Umbilical cord (tissue), 2 donors: ENCODE data around the gene TRIM72. TPM values are rescaled to one million over a fixed set of nuclear protein-coding genes. Genes with fewer than 3 reads are reported as not detected.
"Not testable (repeated sequence)": the region's sequence is repeated elsewhere in the genome, so short reads cannot be mapped to it uniquely, and the experiment has no call there.

Experiments used
- DNase-seq: peaks from one replicate; pipeline ENCODE4 v3.0.0-alpha.2; 2015; ENCODE audit warnings: low spot score
- total RNA-seq: library from RNA; depleted of rRNA; stranded (reverse); fragments of >200 nt; gene quantifications from one replicate; pipeline ENCODE4 v1.2.3, GENCODE V29; 2014; ENCODE audit warnings: low replicate concordance; ENCODE audit not compliant: insufficient read depth

TRIM72 gene
- total RNA-seq, 1 donor from 2014 or later: 0.72 TPM

GRCh38 chr16:31190818-31191444 is 23.0 kb upstream of the TRIM72 start:
- DNase-seq: no peak

DNA sequence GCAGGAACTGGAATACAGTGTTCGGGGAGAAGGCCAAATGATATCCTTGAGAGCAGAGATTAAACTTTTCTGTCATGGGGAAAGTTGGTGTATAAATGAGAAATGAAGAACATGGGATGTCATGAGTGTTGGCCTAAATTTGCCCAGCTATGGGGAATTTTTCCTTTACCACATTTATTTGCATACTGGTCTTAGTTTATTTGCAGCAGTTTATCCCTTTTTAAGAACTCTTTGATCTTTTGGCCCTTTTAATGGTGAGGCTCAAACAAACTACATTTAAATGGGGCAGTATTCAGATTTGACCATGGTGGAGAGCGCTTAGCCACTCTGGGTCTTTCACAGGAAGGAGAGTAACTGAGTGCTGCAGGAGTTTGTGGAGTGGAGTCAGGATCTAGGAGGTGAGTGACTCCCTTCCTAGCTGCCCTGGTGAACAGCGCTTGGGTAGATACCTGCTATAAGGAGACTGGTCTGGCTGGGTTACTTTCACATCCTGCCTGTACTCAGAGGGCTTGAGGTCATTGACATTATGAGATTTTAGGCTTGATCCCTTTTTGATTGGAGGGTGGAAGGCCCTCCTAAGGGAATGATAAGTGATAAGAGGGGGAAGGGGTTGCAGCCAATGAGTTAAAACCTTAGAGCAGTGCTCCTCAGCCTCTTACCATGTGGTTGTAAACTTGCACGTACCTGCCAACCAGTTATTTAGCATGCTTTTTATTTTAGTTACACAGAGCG is 22.1 kb upstream of the TRIM72 start:
- DNase-seq: no peak

DNA sequence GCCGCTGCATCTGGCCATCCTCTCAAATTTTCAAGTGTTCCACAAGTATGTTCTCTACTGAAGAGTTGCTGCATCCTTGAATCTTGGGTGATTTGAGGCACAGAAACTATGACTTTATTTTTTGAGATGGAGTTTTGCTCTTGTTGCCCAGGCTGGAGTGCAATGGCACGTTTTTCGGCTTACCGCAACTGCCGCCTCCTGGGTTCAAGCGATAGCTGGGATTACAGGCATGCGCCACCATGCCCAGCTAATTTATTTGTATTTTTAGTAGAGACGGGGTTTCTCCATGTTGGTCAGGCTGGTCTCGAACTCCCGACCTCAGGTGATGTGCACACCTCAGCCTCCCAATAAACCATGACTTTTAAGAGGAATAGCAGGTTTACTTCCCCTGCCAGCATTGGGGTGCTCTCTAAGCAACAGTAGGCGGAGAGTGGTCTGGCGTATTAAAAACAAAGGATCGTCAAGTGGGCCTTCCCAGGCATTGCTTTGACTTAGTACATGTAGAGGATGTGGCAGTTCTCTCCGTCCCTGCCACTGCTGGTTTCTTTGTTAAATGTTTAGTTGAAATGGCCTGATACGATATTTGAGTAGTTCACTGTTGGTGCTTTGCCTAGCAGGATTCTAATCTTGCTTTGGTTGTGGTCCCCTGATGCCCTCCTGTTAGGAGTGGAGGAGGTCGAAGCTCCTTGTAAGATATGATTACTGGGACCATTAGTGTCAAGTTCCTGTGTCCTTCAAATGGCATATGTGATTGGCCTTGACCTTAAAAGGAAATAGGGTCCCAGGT is 20.9 kb upstream of the TRIM72 start:
- no peak for DNase-seq

- DNase-seq: no peak
Observed at GRCh38 chr16:31193874-31194273, 20.0 kb upstream of the TRIM72 start.

DNA sequence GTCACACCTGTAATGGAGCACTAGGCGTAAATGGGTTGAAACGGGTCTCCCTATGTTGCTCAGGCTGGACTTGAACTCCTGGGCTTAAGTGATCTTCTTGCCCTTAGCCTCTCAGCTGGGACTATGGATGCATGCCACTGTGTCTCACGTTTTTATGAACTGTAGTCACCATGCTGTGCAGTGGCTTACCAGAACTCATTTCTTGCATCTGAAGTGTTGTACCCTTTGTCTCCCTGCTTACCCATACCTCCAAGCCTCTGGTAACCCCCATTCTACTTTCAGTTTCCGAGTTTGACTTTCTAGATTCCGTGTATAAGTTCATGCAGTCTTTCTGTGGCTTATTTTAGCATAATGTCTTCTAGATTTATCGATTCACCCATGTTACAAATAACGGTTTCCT is 19.0 kb upstream of the TRIM72 start:
- no peak for DNase-seq

- DNase-seq: not testable (repeated sequence)
Observed at GRCh38 chr16:31195861-31196260, 18.1 kb upstream of the TRIM72 start.

- no peak for DNase-seq
Observed at GRCh38 chr16:31196324-31197088, 17.4 kb upstream of the TRIM72 start.

DNA sequence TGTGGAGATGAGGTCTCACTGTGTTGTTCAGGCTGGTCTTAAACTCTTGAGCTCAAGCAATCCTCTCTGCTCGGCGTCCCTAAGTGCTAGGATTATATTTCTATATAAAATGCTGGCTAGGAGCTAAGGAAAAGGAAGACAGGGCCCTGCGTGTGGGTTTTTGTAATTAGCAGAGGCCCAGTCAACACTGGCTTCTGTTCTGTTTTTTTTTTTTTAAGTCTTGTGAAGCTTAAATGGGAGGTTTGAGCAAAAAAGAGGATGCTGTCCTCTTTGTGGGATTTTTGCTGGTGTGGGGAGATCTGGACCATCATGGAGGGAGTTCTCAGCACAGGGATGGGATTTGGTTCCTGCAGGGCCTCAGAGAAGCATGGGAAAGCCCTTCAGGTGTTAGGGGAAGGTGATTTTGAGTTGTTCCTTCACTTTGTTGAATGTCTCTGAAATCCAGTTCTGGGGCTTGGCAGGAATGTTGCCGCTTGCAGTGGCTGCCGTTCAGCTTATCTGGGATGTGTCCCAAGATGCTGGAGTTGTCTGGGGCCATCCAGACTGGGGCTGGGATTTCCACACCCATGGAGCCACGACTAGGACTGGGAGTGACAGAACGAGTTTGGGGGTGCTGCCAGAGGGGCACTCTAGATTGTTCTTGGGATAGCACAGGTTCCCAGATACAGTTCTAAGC is 15.6 kb upstream of the TRIM72 start:
- no peak for DNase-seq

DNA sequence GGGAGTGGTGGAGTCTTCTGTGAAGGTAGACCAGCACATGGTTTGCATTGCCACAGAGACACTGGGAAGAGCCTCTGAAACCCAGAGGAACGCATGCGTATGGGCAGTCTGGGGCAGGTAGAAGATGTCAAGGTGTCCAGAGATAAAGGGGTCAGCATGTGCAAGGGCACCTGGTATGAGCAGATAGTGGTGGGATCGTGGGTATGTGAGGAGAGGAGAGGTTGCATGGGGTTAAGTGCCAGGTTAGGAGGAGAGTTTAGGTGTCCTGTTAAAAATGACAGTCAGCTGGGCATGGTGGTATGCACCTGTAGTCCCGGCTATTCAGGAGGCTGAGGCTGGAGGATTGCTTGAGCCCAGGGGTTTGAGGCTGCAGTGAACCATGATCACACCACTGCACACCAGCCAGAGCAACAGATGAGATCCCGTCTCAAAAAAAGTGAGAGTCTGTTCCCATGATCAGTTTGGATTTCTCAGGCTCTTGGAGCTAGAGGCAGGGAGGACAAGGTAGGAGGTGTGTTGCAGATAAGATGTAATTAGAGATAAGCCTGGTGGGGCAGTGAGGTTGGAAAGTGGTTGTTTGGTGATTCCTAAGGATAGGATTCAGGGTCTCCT is 14.4 kb upstream of the TRIM72 start:
- no peak for DNase-seq

- DNase-seq: not testable (repeated sequence)
Observed at GRCh38 chr16:31200111-31200510, 13.8 kb upstream of the TRIM72 start.

GRCh38 chr16:31200821-31201568 is 12.9 kb upstream of the TRIM72 start:
- no peak for DNase-seq

- DNase-seq: peak; percentile 47
Observed at GRCh38 chr16:31201582-31202413, 12.1 kb upstream of the TRIM72 start.

DNA sequence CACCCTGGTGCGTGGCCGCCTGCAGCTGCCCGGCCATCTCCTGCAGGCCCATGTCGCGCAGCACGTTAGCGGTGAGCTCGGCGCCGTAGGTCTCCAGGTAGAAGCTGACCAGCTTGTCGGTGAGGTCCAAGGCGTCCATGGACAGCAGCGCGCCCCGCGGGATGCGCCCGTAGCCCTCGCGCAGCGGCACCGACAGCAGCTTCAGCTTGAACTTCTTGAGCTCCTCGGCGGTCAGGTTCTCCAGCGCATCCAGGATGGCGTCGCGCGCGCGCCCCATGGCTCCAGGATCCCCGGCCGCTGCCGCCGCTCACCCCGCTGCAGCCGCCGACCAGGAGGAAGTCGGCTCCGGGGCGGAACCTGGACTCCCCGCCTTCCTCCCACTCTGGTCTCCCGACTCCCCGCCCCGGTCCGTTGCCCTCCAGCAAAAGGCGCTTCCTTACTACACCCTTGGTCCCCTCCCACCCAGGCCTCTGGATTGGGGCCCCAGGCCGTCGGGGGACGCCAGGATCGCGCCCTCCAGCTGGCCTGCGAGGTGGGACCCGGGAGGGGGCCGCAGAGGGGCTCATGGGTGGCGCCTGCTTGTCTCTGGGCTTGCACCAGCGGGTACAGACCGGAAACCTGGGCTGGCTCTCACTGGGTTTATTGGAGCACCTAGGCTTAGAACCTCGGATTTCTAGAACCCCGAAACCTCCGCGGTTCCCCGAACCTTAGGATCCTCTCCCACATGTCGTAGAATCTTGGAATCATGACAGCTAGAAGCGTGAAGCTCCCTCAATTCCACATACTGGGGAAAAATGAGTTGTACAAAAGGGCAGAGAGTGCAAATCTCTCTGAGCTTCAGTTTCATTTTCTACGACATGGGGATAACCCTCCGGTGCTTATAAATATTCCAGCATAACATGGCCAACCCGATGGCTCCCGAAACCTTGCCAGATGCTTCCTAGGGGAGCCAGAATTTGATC is 11.2 kb upstream of the TRIM72 start, which contains the start of gene PYCARD:
TSS of gene PYCARD (minus strand) at position 347 of the 962 bp plus-strand sequence. CDS start at position 277, 70 bp downstream.
- DNase-seq: peak; percentile 50

DNA sequence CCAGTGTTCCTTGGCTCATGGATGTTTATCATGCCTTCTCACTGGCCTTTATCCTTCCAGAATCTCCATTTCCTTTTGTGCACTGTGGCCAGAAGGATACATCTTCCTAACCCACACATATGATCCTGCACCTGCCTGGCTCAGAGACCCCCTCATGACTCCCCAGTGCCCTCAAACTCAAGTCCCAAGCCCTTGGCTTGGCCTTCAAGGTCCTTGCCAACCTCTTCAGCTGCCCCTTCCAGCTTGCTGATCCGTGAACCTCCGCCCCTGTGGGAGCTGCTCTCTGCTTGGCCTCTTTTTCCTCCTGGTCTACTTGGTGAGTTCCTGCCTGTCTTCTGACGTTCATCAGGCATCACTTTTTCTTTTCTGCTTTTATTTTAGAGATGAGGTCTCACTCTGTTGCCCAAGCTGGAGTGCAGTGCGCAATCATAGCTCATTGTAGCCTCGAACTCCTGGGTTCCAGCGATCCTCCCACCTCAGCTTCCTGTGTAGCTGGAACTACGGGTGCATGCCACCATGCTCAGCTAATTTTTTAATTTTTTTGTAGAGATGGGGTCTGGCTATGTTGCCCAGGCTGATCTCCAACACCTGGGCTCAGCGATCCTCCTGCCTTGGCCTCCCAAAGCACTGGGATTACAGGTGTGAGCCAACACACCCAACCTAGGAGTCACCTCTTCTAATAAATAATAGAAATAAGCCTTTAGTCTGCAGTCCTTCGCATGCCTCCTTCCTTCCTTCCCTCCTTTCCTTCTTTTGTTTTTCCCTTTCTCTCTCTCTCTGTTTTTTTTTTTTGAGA is 8.8 kb upstream of the TRIM72 start:
- no peak for DNase-seq

GRCh38 chr16:31206776-31207175 is 7.1 kb upstream of the TRIM72 start:
- DNase-seq: no peak

DNA sequence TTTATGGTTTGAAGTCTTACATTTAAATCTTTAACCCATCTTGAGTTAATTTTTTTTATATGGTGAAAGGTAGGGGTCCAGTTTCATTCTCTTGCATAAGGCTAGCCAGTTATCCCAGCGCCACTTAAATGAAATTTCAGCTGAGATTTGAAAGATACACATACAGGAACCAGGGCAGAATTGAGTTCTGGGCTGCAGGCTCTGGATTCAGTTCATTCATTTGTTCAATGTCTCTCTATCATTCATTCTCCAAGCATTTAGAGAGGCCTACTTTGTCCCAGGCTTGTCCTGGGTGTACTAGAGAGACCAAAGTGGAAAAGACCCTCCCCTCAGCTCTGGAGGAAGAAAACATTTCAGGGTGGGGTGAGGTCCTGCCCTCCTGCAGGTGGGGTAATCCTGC is 577 bp upstream of the TRIM72 start:
- no peak for DNase-seq

- DNase-seq: no peak
Observed at GRCh38 chr16:31214708-31215286, 878 bp downstream of the TRIM72 start.
